Panc1 (cell line): ENCODE data around the gene IL1A.

Source experiments
- POLR2AphosphoS5 ChIP-seq: IDR thresholded peaks from 2 replicates; pipeline ENCODE4 v1.6.1; 2012; ENCODE audit warnings: mild to moderate bottlenecking, low read depth, low read length, moderate library complexity
- REST ChIP-seq, 2 experiments: IDR thresholded peaks; 2 replicates each; pipeline ENCODE4 v1.6.1; 2011 to 2012; ENCODE audit warnings: low read depth in 2 of 2, control low read depth in 1 of 2, low read length in 1 of 2, mild to moderate bottlenecking in 1 of 2, moderate library complexity in 1 of 2; ENCODE audit not compliant: insufficient read depth in 1 of 2
- TCF7L2 ChIP-seq: IDR thresholded peaks from 2 replicates; pipeline ENCODE4 v1.6.1; 2011; ENCODE audit warnings: mild to moderate bottlenecking, low read depth, low read length, inconsistent platforms
- TF ChIP-seq, protein P1 (sequence below): fragments of 450-650 bp; IDR thresholded peaks from 2 replicates; pipeline ENCODE4 v1.5.1; 2017; ENCODE audit warnings: mild to moderate bottlenecking

DNA sequence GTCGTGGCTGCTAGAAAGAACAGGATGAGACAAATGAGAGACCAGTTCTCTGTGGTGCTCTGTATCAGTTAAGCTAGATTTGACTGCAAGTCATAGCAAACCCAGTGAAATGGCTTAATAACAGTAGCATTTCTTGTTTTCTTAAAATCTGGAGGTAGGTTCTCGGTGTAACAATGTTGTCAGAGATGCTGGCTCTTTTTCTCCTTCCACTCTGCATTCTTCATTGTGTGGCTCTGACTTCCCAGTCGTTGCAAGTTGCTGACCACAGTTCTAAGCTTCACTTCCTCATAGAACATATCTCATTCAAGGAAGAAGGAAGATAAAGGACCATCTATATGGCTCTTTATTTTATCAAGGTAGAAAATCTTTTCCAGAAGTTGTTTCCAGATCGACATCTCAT lies 12.0 kb downstream of the IL1A start:
- TF ChIP-seq, protein P1, sequence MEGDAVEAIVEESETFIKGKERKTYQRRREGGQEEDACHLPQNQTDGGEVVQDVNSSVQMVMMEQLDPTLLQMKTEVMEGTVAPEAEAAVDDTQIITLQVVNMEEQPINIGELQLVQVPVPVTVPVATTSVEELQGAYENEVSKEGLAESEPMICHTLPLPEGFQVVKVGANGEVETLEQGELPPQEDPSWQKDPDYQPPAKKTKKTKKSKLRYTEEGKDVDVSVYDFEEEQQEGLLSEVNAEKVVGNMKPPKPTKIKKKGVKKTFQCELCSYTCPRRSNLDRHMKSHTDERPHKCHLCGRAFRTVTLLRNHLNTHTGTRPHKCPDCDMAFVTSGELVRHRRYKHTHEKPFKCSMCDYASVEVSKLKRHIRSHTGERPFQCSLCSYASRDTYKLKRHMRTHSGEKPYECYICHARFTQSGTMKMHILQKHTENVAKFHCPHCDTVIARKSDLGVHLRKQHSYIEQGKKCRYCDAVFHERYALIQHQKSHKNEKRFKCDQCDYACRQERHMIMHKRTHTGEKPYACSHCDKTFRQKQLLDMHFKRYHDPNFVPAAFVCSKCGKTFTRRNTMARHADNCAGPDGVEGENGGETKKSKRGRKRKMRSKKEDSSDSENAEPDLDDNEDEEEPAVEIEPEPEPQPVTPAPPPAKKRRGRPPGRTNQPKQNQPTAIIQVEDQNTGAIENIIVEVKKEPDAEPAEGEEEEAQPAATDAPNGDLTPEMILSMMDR: no peak
- no peak for TF ChIP-seq TCF7L2
- no peak for TF ChIP-seq POLR2AphosphoS5
- no peak for TF ChIP-seq REST (IDR thresholded peaks at IDR 0.05; ENCODE audit: insufficient read depth in 1 of 2, low read depth in 2 of 2, low read length in 1 of 2)
